LNCAP (cell line): ENCODE data around the gene NLRP6.

Experiments
- TF ChIP-seq, protein P1 (sequence below): fragments of 450-650 bp; IDR thresholded peaks from 2 replicates; pipeline ENCODE4 v1.5.1; 2017; ENCODE audit warnings: mild to moderate bottlenecking

The NLRP6 gene

DNA sequence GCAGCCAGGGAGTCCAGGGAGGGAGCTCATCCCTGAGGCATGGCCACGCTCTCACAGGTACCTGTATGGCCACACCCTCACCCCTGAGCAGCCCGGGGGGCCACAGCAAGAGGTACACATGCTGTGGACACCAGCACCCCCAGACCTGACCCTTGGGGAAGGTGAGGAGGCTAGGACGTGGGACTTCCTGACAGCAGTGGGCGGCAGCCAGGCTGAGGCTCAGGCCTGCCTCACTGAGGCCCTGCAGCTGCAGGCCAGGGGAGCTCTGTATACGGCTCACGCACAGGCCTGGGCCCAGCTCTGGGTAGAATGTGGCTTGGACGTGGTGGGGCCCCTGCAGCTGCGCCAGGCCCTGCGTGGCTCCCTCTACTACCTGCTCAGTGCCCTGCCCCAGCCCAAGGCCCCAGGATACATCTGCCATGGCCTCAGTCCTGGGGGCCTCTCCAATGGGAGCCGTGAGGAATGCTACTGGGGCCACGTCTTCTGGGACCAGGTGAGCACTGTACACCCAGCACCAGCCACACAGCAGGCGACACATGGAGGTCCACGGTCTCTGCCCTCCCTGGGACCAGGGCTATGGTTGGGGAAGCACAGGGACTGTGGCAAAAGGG is 12.5 kb downstream of the NLRP6 start:
- TF ChIP-seq, protein P1, sequence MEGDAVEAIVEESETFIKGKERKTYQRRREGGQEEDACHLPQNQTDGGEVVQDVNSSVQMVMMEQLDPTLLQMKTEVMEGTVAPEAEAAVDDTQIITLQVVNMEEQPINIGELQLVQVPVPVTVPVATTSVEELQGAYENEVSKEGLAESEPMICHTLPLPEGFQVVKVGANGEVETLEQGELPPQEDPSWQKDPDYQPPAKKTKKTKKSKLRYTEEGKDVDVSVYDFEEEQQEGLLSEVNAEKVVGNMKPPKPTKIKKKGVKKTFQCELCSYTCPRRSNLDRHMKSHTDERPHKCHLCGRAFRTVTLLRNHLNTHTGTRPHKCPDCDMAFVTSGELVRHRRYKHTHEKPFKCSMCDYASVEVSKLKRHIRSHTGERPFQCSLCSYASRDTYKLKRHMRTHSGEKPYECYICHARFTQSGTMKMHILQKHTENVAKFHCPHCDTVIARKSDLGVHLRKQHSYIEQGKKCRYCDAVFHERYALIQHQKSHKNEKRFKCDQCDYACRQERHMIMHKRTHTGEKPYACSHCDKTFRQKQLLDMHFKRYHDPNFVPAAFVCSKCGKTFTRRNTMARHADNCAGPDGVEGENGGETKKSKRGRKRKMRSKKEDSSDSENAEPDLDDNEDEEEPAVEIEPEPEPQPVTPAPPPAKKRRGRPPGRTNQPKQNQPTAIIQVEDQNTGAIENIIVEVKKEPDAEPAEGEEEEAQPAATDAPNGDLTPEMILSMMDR = no peak

DNA sequence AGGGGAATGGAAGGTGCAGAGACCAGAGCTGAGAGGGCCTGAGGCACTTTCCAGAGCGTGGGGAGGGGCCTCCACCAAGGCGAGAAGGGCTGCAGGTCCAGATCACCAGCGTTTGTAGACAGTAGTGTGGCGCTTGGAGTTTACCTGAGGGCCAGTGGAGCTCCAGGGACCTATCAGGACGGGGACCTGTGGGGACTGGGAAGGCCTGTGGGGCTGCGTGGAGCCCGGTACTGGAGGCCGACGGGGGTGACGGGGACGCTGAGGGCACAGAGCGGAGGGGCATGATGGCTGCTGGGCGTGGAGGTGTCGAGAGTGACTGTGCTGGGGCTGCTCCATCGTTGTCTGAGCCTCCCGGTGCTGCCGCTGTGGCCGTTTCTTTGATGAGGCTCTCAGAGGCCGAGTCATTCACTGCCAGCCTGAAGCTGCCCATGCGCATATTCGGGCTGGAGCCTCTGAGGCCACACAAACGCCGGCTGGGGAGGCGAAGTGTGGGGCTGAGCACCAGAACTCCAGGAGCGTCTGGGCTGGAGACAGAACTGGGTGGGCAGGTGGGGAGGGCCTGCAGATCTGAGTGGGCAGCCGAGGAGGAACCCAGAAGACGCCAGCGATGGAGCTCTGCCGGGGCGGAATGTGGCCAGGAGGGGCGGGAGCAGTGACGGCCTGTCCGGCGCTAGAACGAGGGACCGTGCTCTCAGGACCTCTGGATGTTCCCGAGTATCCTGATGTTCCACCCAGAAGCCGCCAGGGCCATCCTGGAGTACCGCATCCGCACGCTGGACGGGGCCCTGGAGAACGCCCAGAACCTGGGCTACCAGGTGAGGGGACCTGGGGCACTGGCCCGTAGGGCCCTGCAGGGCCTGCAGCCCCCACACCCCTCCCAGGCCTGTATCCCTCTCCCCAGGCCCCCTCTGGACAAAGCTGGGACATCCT is 13.3 kb downstream of the NLRP6 start:
- TF ChIP-seq, protein P1 = no peak

DNA sequence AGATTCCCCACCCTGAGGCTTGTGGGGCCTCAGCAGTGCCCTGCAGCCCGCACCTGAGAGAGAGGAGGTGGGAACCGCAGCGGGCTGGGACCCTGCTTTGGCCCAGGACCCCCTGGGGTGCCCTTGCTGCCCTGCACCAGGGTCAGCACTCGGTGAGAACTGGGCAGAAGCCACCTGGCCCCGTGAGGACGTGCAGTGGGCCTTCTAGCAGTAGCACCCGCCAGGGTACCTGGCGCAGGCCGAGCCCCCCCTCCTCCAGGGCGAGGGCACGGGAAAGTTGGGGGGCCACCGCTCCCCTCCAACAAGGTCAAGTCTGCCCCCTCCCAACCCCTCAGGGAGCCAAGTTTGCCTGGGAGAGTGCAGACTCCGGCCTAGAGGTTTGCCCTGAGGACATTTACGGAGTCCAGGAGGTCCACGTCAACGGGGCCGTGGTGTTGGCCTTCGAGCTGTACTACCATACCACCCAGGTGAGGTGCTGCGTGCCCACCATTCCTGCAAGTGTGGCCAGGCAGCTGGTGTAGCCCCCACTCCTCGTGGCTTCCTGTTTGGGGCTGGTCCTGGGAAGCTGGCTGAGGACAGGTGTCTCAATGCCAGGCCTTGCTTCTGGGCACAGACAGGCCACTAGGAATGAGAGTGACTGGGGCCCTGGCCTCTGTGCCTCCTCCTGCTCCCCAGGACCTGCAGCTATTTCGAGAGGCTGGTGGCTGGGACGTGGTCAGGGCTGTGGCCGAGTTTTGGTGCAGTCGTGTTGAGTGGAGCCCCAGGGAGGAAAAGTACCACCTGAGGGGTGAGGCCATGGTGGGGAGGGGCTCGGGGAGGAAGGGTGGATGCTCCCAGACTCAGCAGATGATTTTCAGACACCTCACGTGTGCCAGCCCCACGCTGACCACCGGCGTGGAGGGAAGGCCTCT is 14.3 kb downstream of the NLRP6 start:
- TF ChIP-seq, protein P1 = no peak

DNA sequence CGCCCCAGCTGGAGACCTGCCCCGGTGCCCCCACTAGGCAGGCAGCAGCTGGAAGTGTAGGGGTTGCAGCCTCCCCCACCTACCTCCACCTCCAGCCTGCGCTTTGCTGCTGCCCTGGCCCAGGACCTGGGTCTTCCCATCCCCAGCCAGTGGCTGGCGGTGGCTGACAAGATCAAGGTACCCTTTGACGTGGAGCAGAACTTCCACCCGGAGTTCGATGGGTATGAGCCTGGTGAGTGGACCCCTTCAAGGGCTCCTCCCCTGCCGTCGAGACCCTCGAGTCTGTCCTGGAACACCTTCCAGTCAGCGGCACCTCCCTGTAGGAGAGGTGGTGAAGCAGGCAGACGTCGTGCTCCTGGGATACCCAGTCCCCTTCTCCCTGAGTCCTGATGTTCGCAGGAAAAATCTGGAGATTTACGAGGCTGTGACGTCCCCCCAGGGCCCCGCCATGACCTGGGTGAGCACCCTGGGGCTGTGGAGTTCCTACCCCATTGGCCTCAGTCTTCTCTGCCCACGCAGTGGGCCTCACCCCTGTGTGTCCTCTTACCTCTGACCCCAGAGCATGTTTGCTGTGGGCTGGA is 15.2 kb downstream of the NLRP6 start:
- TF ChIP-seq, protein P1 = no peak

DNA sequence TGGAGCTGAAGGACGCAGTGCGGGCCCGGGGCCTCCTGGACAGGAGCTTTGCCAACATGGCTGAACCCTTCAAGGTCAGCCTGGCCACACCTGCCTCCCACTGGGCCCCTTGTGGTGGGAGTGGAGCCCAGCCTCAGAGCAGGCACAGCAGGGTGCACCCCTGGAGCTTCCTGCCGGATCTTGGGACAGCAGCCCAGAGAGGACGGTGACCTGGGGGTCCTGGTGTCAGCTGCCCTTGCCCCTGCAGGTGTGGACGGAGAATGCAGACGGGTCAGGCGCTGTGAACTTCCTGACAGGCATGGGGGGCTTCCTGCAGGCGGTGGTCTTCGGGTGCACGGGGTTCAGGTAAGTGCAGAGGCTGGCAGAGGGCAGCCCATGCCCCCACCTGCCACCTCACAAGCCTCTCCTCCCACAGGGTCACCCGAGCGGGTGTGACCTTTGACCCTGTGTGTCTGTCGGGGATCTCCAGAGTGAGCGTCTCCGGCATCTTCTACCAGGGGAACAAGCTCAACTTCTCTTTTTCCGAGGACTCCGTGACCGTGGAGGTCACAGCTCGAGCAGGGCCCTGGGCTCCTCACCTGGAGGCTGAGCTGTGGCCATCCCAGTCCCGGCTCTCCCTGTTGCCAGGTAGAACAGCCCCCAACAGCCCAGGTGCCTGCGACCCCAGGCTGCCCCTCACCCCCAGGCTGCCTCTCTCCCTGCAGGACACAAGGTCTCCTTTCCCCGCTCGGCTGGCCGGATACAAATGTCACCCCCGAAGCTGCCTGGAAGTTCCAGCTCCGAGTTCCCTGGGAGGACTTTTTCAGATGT is 15.8 kb downstream of the NLRP6 start:
- TF ChIP-seq, protein P1 = no peak

DNA sequence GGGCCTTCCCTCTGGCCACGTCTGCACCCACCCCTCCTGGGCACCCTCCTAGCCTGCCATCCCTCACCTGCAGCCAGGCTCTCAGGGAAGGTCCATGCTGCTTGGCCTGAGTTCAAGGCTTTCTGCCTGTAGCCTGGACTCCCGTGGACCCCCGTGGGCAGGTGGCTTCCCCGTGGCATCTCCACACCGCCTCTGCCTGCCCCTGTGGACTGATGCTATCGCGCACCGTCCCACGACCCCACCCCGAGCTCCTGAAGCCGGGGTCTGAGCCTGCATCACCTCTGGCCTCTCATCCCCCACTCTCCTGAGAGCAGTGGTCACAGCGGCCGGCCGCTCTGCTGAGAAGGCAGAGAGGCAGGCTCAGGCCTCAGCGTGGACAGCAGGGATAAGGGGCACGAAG is 16.6 kb downstream of the NLRP6 start:
- TF ChIP-seq, protein P1 = no peak
